Measurements from ENCODE around the gene KCNQ5.

KCNQ5 gene

DNA sequence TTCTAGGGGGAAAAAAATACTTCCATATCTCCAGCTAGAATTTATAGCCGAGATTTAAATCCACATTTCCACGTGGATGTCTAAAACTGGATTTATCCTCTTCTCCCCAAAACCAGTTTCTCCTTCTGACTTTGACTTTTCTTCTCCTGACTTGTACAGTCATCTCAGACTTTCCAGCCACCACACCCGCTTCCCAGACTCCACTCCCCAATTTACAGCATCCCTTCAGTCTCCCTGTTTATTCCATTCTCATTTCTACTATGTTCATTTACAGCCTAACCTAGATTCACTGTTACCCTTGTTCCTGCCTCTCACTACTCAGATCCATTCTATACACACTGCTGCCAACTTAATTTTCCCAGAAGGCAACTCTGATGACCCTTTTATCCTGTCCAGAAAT, 378.6 kb downstream of the KCNQ5 start:
- H3K27ac Mint-ChIP-seq: peak overlapping the region in 1 of 2 donors; percentile 17
- no peaks in the 10 kb centered on the region for H3K27me3 Mint-ChIP-seq
- no peak overlapping the region for H3K4me3 Mint-ChIP-seq
- DNase-seq: no peak
- H3K9me3 Mint-ChIP-seq: no peaks in the 10 kb centered on the region
- no peak for ATAC-seq
- no peaks in the 10 kb centered on the region for H3K4me1 Mint-ChIP-seq

GRCh38 chr6:73002588-73002987, 380.7 kb downstream of the KCNQ5 start:
- Mint-ChIP-seq H3K4me1 (no peaks in the 10 kb centered on the region), H3K27me3 (no peaks in the 10 kb centered on the region), H3K4me3 (no peak overlapping the region), H3K27ac (no peak overlapping the region), H3K9me3 (peaks cover 6 to 9% of the 10 kb centered on the region in 2 donors)
- no peak for DNase-seq
- no peak for ATAC-seq

- ATAC-seq (no peak), DNase-seq (no peak)
Measured at GRCh38 chr6:73003302-73003701, 381.4 kb downstream of the KCNQ5 start.

GRCh38 chr6:73004231-73004630, 382.4 kb downstream of the KCNQ5 start:
- H3K4me1 Mint-ChIP-seq: no peaks in the 10 kb centered on the region
- no peaks in the 10 kb centered on the region for H3K27me3 Mint-ChIP-seq
- H3K27ac Mint-ChIP-seq: no peak overlapping the region
- no peak overlapping the region for H3K4me3 Mint-ChIP-seq
- peaks cover 14 to 17% of the 10 kb centered on the region in 2 donors for H3K9me3 Mint-ChIP-seq
- DNase-seq (no peak), ATAC-seq (no peak)

More at GRCh38 chr6:73003302-73003701, 381.4 kb downstream of the KCNQ5 start:
- no peak overlapping the region for H3K27ac Mint-ChIP-seq
- peaks cover 13 to 14% of the 10 kb centered on the region in 2 donors for H3K9me3 Mint-ChIP-seq
- H3K27me3 Mint-ChIP-seq: no peaks in the 10 kb centered on the region
- H3K4me3 Mint-ChIP-seq: no peak overlapping the region
- no peaks in the 10 kb centered on the region for H3K4me1 Mint-ChIP-seq

DNA sequence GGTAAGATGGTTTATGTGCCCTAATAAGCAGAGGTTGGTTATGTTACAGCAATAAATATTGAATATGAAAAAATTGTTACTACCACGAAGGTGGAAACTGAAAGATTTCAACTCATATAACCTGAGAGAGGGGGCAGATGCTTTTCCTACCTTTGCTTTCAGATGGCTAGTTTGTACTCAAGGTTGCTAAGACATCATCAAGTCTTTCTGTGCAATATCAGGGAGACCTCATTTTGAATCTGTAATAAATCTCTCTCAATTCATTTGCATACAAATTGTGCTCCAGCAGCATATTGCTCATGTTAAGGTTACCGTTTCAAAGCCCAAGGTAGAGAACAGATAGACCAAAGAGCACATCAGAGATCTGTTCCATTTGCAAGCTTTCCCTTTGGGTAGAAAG, 383.0 kb downstream of the KCNQ5 start:
- Mint-ChIP-seq H3K9me3 (peaks cover 14 to 17% of the 10 kb centered on the region in 2 donors), H3K4me1 (no peaks in the 10 kb centered on the region), H3K4me3 (no peak overlapping the region), H3K27ac (no peak overlapping the region), H3K27me3 (no peaks in the 10 kb centered on the region)
- ATAC-seq: no peak
- DNase-seq: no peak

- DNase-seq: no peak
- peaks cover 14 to 17% of the 10 kb centered on the region in 2 donors for H3K9me3 Mint-ChIP-seq
- no peaks in the 10 kb centered on the region for H3K27me3 Mint-ChIP-seq
- no peak for ATAC-seq
- no peak overlapping the region for H3K27ac Mint-ChIP-seq
- H3K4me1 Mint-ChIP-seq: no peaks in the 10 kb centered on the region
- no peak overlapping the region for H3K4me3 Mint-ChIP-seq
Measured at GRCh38 chr6:73006146-73006545, 384.3 kb downstream of the KCNQ5 start.

DNA sequence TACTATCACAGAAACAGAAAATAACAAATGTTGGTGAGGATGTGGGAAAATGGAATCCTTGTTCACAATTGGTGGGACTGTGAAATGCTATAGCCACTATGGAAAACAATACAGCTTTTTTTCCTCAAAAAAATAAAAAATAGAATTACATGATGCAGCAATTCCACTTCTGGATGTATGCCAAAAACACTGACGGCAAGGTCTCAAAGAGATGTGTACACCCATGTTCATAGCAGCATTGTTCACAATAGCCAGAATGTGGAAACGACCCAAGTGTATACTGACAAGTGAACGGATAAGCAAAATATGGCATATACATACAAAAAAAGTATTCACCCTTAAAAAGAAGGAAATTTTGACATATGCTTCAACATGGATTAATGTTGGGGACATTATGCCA, 390.1 kb downstream of the KCNQ5 start:
- no peaks in the 10 kb centered on the region for H3K4me1 Mint-ChIP-seq
- H3K27ac Mint-ChIP-seq: no peak overlapping the region
- ATAC-seq: no peak
- no peak overlapping the region for H3K4me3 Mint-ChIP-seq
- peaks cover 11 to 15% of the 10 kb centered on the region in 2 donors for H3K9me3 Mint-ChIP-seq
- DNase-seq: no peak
- no peaks in the 10 kb centered on the region for H3K27me3 Mint-ChIP-seq

- H3K27me3 Mint-ChIP-seq: no peaks in the 10 kb centered on the region
- H3K27ac Mint-ChIP-seq: peak overlapping the region in 1 of 2 donors; percentile 15
- H3K4me1 Mint-ChIP-seq: no peaks in the 10 kb centered on the region
- DNase-seq: no peak
- no peaks in the 10 kb centered on the region for H3K9me3 Mint-ChIP-seq
- ATAC-seq: no peak
- H3K4me3 Mint-ChIP-seq: no peak overlapping the region
Measured at GRCh38 chr6:73017476-73017875, 395.6 kb downstream of the KCNQ5 start.

- no peak overlapping the region for H3K27ac Mint-ChIP-seq
- no peak overlapping the region for H3K4me3 Mint-ChIP-seq
- ATAC-seq (no peak), DNase-seq (no peak)
- H3K27me3 Mint-ChIP-seq: no peaks in the 10 kb centered on the region
- H3K9me3 Mint-ChIP-seq: no peaks in the 10 kb centered on the region
- peaks cover 17% of the 10 kb centered on the region for H3K4me1 Mint-ChIP-seq
Measured at GRCh38 chr6:73024598-73024997, 402.7 kb downstream of the KCNQ5 start.

DNA sequence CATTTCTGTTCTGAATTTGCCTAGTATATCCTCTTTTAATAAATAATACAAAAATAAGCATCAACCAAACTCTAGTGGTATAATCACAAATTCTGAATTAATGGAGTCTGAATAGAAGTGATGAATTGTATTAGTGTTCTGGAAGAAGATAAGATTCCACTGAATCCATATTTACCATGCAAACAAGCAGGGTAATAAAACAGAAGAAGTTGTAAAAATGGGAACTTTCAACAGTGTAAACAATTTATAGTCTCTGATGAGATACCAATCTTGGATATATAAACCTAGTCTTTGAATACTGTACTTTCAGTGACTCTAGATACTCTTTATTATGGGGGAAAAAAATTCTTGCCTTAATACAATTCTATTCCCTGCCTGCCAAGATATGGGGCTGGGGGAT, 405.8 kb downstream of the KCNQ5 start:
- Mint-ChIP-seq H3K4me3 (no peak overlapping the region), H3K27me3 (no peaks in the 10 kb centered on the region), H3K9me3 (no peaks in the 10 kb centered on the region), H3K27ac (no peak overlapping the region), H3K4me1 (peaks cover 38% of the 10 kb centered on the region)
- DNase-seq (no peak), ATAC-seq (no peak)

- Mint-ChIP-seq H3K4me1 (peaks cover 40% of the 10 kb centered on the region), H3K4me3 (no peak overlapping the region), H3K9me3 (no peaks in the 10 kb centered on the region), H3K27me3 (no peaks in the 10 kb centered on the region), H3K27ac (no peak overlapping the region)
- DNase-seq (no peak), ATAC-seq (no peak)
Measured at GRCh38 chr6:73028124-73028766, 406.4 kb downstream of the KCNQ5 start.

- Mint-ChIP-seq H3K4me3 (no peak overlapping the region), H3K27ac (no peak overlapping the region), H3K4me1 (peaks cover 40% of the 10 kb centered on the region), H3K27me3 (no peaks in the 10 kb centered on the region), H3K9me3 (no peaks in the 10 kb centered on the region)
- DNase-seq (no peak), ATAC-seq (no peak)
Measured at GRCh38 chr6:73028893-73029450, 407.1 kb downstream of the KCNQ5 start.

DNA sequence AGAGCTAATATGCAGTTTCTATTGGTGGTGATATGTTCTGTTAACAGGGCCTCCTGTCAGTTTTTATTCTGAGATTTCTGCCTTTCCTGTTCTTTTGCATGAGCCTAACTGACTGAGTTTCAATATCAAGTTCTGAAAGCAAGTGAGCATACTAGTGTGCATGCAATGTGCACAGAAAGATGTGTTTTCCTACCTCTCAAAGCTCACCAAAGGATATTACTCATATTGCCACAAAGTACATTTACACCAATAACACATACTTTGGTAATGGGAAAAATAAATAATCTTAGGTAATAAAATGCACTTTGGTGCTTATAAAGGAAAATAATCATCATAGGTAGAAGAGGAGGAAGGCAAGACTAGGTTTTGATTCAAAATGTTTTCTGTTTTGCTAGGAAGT, 408.4 kb downstream of the KCNQ5 start:
- H3K27me3 Mint-ChIP-seq: no peaks in the 10 kb centered on the region
- H3K4me3 Mint-ChIP-seq: no peak overlapping the region
- ATAC-seq (no peak), DNase-seq (no peak)
- H3K27ac Mint-ChIP-seq: no peak overlapping the region
- H3K4me1 Mint-ChIP-seq: peaks cover 40% of the 10 kb centered on the region
- H3K9me3 Mint-ChIP-seq: no peaks in the 10 kb centered on the region

DNA sequence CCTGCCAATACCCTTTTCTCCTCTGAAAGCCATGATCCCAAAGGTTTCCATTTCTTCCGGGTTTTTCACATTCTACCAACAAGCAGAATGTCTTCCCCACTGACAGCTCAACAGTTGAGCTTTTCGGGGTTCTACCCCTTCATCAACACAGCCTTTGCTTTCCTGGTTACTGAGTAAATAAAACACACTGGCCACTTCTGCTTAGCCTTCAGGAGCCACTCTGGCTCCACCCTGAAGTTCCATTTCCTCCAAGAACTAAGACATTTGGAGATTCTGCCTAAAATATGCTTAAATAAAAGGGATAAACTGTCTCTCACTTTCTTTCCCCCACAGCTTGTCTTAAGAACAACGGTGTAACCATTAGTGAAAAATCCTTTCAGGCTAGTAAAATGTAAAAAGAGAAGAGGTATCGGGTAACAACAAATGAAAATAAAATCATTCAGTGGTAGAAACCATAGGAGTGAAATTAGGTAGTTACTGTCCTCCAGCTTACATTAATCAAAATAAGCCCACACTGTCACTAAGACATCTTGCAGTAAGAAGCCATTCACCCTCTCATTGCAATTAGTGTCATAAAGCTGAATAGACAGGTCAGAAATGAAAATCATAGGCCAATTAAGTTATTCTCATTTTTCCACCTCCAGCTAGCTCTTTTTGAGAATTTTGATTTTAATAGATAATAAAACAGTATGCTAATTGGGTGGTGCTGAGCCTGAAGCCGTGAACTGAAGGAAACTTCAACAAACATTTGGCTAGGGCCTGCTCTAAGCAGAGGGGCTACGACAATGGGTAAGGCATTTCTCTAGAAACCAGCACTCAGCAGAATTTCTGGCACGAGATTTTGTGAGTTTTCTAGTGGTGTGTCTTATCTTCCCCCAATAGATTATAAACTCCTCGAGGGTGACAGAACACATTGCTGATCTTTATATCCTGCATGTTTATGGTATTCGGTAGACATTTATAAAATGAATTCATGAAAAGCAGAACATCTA, 409.2 kb downstream of the KCNQ5 start:
- DNase-seq: no peak
- H3K27ac Mint-ChIP-seq: no peak overlapping the region
- no peaks in the 10 kb centered on the region for H3K27me3 Mint-ChIP-seq
- no peak overlapping the region for H3K4me3 Mint-ChIP-seq
- peaks cover 40% of the 10 kb centered on the region for H3K4me1 Mint-ChIP-seq
- no peaks in the 10 kb centered on the region for H3K9me3 Mint-ChIP-seq
- ATAC-seq: no peak

GRCh38 chr6:73032586-73032985, 410.7 kb downstream of the KCNQ5 start:
- DNase-seq: no peak
- ATAC-seq: peak; percentile 57

GRCh38 chr6:73036689-73037088, 414.8 kb downstream of the KCNQ5 start:
- Mint-ChIP-seq H3K27ac (no peak overlapping the region), H3K27me3 (no peaks in the 10 kb centered on the region), H3K9me3 (peaks cover 8 to 11% of the 10 kb centered on the region in 2 donors), H3K4me3 (no peak overlapping the region), H3K4me1 (peaks cover 10% of the 10 kb centered on the region)
- DNase-seq: no peak
- ATAC-seq: no peak

More at GRCh38 chr6:73032586-73032985, 410.7 kb downstream of the KCNQ5 start:
- Mint-ChIP-seq H3K27me3 (no peaks in the 10 kb centered on the region), H3K9me3 (no peaks in the 10 kb centered on the region), H3K4me1 (peaks cover 40% of the 10 kb centered on the region), H3K27ac (no peak overlapping the region), H3K4me3 (no peak overlapping the region)

Measured in stimulated activated naive CD8-positive, alpha-beta T cell treated with anti-CD3 and anti-CD28 coated beads, Interleukin-15, amount 100 ng/mL, for 72 hours (primary cell).